ENCODE results near the gene SNRPD3.
A peak's percentile ranks its signal among the peaks of the same experiment; 100 is the strongest.

Gene SNRPD3

GRCh38 chr22:24553597-24554312, 2.0 kb upstream of the SNRPD3 start:
- H3K4me3 ChIP-seq (ENCODE audit: control insufficient read depth, low read depth, low read length) = peak overlapping the region; percentile 91
- no peak for TF ChIP-seq CTCF (IDR thresholded peaks at IDR 0.05; ENCODE audit: control insufficient read depth, insufficient read depth, low read depth, low read length, missing control alignments)
- DNase-seq (ENCODE audit: low read depth) = no peak

- H3K4me3 ChIP-seq (ENCODE audit: control insufficient read depth, low read depth, low read length) = peak within 1 kb of the TSS; percentile 91
- DNase-seq (ENCODE audit: low read depth) = no peak
- no peak for TF ChIP-seq CTCF (IDR thresholded peaks at IDR 0.05; ENCODE audit: control insufficient read depth, insufficient read depth, low read depth, low read length, missing control alignments)
Observed at GRCh38 chr22:24554313-24555164, 1.3 kb upstream of the SNRPD3 start, which contains the start of gene GUCD1. Gene GUCD1, minus strand, starts transcription at chr22:24555138. Its CDS starts 147 bp downstream, at chr22:24554991.

GRCh38 chr22:24559471-24559870, 3.7 kb downstream of the SNRPD3 start:
- no peak for TF ChIP-seq CTCF (IDR thresholded peaks at IDR 0.05; ENCODE audit: control insufficient read depth, insufficient read depth, low read depth, low read length, missing control alignments)
- H3K4me3 ChIP-seq (ENCODE audit: control insufficient read depth, low read depth, low read length) = no peak overlapping the region
- no peak for DNase-seq (ENCODE audit: low read depth)

- TF ChIP-seq CTCF (IDR thresholded peaks at IDR 0.05; ENCODE audit: control insufficient read depth, insufficient read depth, low read depth, low read length, missing control alignments) = no peak
- DNase-seq (ENCODE audit: low read depth) = no peak
- H3K4me3 ChIP-seq (ENCODE audit: control insufficient read depth, low read depth, low read length) = no peak overlapping the region
Observed at GRCh38 chr22:24563246-24563645, 7.4 kb downstream of the SNRPD3 start.

- no peak overlapping the region for H3K4me3 ChIP-seq (ENCODE audit: control insufficient read depth, low read depth, low read length)
- TF ChIP-seq CTCF (IDR thresholded peaks at IDR 0.05; ENCODE audit: control insufficient read depth, insufficient read depth, low read depth, low read length, missing control alignments) = no peak
- DNase-seq (ENCODE audit: low read depth) = no peak
Observed at GRCh38 chr22:24564376-24565058, 8.7 kb downstream of the SNRPD3 start.

GRCh38 chr22:24565077-24565476, 9.3 kb downstream of the SNRPD3 start:
- TF ChIP-seq CTCF (IDR thresholded peaks at IDR 0.05; ENCODE audit: control insufficient read depth, insufficient read depth, low read depth, low read length, missing control alignments) = no peak
- no peak for DNase-seq (ENCODE audit: low read depth)
- H3K4me3 ChIP-seq (ENCODE audit: control insufficient read depth, low read depth, low read length) = no peak overlapping the region

Measured in AG09309 (cell line).